GM21381 (cell line): ENCODE data around the gene GPR158.

Experiments
- ATAC-seq: cut with Tn5 transposase; IDR thresholded peaks from one replicate; pipeline ENCODE4 v1.9.1; 2021; ENCODE audit warnings: mild to moderate bottlenecking, moderate library complexity; ENCODE audit not compliant: unreplicated experiment

Gene GPR158

GRCh38 chr10:25492680-25493079, 317.9 kb downstream of the GPR158 start:
- ATAC-seq = no peak

- no peak for ATAC-seq
These were observed 318.5 kb downstream of the GPR158 start for GRCh38 chr10:25493122-25493893.

- ATAC-seq = no peak
These were observed 322.4 kb downstream of the GPR158 start for GRCh38 chr10:25497246-25497645.

- ATAC-seq = no peak
These were observed 323.8 kb downstream of the GPR158 start for GRCh38 chr10:25498645-25499044.

- no peak for ATAC-seq
These were observed 327.1 kb downstream of the GPR158 start for GRCh38 chr10:25501912-25502311.

GRCh38 chr10:25502453-25502852, 327.7 kb downstream of the GPR158 start:
- ATAC-seq = no peak

GRCh38 chr10:25504306-25504705, 329.5 kb downstream of the GPR158 start:
- ATAC-seq = no peak

- no peak for ATAC-seq
These were observed 330.0 kb downstream of the GPR158 start for GRCh38 chr10:25504838-25505237.

- no peak for ATAC-seq
These were observed 330.7 kb downstream of the GPR158 start for GRCh38 chr10:25505466-25505865.

GRCh38 chr10:25506821-25507335, 332.1 kb downstream of the GPR158 start:
- ATAC-seq = no peak

GRCh38 chr10:25508112-25508815, 333.5 kb downstream of the GPR158 start:
- ATAC-seq = no peak

GRCh38 chr10:25509151-25509550, 334.4 kb downstream of the GPR158 start:
- no peak for ATAC-seq

GRCh38 chr10:25522294-25522693, 347.5 kb downstream of the GPR158 start:
- no peak for ATAC-seq

- no peak for ATAC-seq
These were observed 348.3 kb downstream of the GPR158 start for GRCh38 chr10:25522946-25523608.

GRCh38 chr10:25530306-25530705, 355.5 kb downstream of the GPR158 start:
- no peak for ATAC-seq

GRCh38 chr10:25531457-25532061, 356.8 kb downstream of the GPR158 start:
- ATAC-seq = no peak

- ATAC-seq = no peak
These were observed 357.4 kb downstream of the GPR158 start for GRCh38 chr10:25532213-25532612.

GRCh38 chr10:25536027-25536426, 361.2 kb downstream of the GPR158 start:
- no peak for ATAC-seq

- ATAC-seq = no peak
These were observed 372.6 kb downstream of the GPR158 start for GRCh38 chr10:25547382-25547781.

- no peak for ATAC-seq
These were observed 377.6 kb downstream of the GPR158 start for GRCh38 chr10:25552283-25552919.

- ATAC-seq = no peak
These were observed 381.1 kb downstream of the GPR158 start for GRCh38 chr10:25555865-25556264.
